Breast epithelium (tissue), 4 donors: ENCODE data around the gene CEP57L1. TPM values are rescaled to one million over a fixed set of nuclear protein-coding genes. Genes with fewer than 3 reads are reported as not detected.

Experiments used
- DNase-seq, 2 donors: peaks; one replicate each; pipeline ENCODE4 v3.0.0-alpha.2; 2019; ENCODE audit warnings: low spot score in 2 of 2
- H3K27ac ChIP-seq, 2 donors: fragments of 200-600 bp; sonication (generic) in 1 of 2; one replicate each; pipeline ENCODE4 v1.5.1; 2016 to 2019; ENCODE audit warnings: mild to moderate bottlenecking in 1 of 2
- H3K27me3 ChIP-seq, 2 donors: fragments of 200-600 bp; sonication (generic) in 1 of 2; one replicate each; pipeline versions ENCODE4 v1.5.1 to v1.6.0; 2017 to 2019; ENCODE audit warnings: control low read depth in 1 of 2, mild to moderate bottlenecking in 1 of 2
- H3K36me3 ChIP-seq: fragments of 200-600 bp; one replicate; pipeline ENCODE4 v1.5.1; 2019
- H3K4me1 ChIP-seq, 2 donors: fragments of 200-600 bp; sonication (generic); one replicate each; pipeline ENCODE4 v1.5.1; 2016 to 2019; ENCODE audit warnings: control low read depth in 1 of 2
- H3K4me3 ChIP-seq, 3 donors: fragments of 200-600 bp; sonication (generic); 1 replicate in 2 of 3; 2 replicates in 1 of 3; pipeline ENCODE4 v1.5.1; 2016 to 2019; ENCODE audit warnings: mild to moderate bottlenecking in 3 of 3, moderate library complexity in 2 of 3
- H3K9me3 ChIP-seq, 2 donors: fragments of 200-600 bp; sonication (generic) in 1 of 2; one replicate each; pipeline ENCODE4 v1.5.1; 2016 to 2019; ENCODE audit warnings: control low read depth in 1 of 2
- POLR2A ChIP-seq: fragments of 450-650 bp; IDR thresholded peaks from one replicate; pipeline ENCODE4 v1.6.1; 2016; ENCODE audit warnings: antibody characterized with exemption, mild to moderate bottlenecking, moderate library complexity
- POLR2AphosphoS5 ChIP-seq, 3 donors: sonication (generic); formaldehyde crosslinking; IDR thresholded peaks; one replicate each; pipeline ENCODE4 v1.6.1; 2017; ENCODE audit warnings: antibody characterized with exemption in 3 of 3
- intact Hi-C: fragments of 100-400 bp; cut with DNase I; formaldehyde crosslinking; loops from one replicate; pipeline ENCODE4 v1.15.1; 2023; ENCODE audit warnings: low total_unique reads
- total RNA-seq, 3 donors: library from RNA; depleted of rRNA; stranded (reverse); fragments of >200 nt; gene quantifications; one replicate each; pipeline ENCODE4 v1.1.0, GENCODE V29; 2016
- TF ChIP-seq, protein P1 (sequence below), 3 donors: fragments of 450-650 bp; IDR thresholded peaks; one replicate each; pipeline ENCODE4 v1.5.1; 2016 to 2017; ENCODE audit warnings: antibody characterized with exemption in 3 of 3, mild to moderate bottlenecking in 3 of 3, moderate library complexity in 3 of 3

Gene CEP57L1
- total RNA-seq, 3 donors from 2014 or later: 14.1 to 23.7 (median 19.8) TPM

DNA sequence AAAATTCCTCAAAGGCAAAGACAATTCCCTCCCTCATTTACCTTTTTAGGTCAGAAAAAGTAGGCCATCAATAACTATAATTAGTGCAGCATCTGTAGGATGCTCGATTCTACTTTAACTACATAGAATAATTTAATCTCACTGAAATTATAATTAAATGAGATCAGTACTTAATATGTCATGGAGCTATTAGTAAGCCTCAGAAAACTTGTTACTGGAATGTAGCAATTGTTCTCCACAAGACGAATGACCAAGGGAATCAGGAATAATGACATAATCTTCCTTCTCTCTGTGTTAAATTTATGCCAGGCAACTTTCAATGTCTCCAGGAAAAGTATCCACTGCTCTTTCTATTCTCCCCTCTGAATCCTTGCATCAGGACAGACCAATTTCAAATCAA lies 34.7 kb upstream of the CEP57L1 start:
- H3K27ac ChIP-seq: peak overlapping the region; percentile 1 to 48
- no peak overlapping the region for H3K4me3 ChIP-seq
- DNase-seq: no peak
- no peaks in the 10 kb centered on the region for H3K9me3 ChIP-seq
- H3K36me3 ChIP-seq: no peaks in the 10 kb centered on the region
- H3K4me1 ChIP-seq: peaks cover 0 to 7% of the 10 kb centered on the region in 2 donors
- no peaks in the 10 kb centered on the region for H3K27me3 ChIP-seq
- intact Hi-C loops: no loop called here
- TF ChIP-seq, protein P1, sequence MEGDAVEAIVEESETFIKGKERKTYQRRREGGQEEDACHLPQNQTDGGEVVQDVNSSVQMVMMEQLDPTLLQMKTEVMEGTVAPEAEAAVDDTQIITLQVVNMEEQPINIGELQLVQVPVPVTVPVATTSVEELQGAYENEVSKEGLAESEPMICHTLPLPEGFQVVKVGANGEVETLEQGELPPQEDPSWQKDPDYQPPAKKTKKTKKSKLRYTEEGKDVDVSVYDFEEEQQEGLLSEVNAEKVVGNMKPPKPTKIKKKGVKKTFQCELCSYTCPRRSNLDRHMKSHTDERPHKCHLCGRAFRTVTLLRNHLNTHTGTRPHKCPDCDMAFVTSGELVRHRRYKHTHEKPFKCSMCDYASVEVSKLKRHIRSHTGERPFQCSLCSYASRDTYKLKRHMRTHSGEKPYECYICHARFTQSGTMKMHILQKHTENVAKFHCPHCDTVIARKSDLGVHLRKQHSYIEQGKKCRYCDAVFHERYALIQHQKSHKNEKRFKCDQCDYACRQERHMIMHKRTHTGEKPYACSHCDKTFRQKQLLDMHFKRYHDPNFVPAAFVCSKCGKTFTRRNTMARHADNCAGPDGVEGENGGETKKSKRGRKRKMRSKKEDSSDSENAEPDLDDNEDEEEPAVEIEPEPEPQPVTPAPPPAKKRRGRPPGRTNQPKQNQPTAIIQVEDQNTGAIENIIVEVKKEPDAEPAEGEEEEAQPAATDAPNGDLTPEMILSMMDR (IDR thresholded peaks at IDR 0.05): no peak
- no peak for TF ChIP-seq POLR2AphosphoS5 (IDR thresholded peaks at IDR 0.05)
- no peak for TF ChIP-seq POLR2A

DNA sequence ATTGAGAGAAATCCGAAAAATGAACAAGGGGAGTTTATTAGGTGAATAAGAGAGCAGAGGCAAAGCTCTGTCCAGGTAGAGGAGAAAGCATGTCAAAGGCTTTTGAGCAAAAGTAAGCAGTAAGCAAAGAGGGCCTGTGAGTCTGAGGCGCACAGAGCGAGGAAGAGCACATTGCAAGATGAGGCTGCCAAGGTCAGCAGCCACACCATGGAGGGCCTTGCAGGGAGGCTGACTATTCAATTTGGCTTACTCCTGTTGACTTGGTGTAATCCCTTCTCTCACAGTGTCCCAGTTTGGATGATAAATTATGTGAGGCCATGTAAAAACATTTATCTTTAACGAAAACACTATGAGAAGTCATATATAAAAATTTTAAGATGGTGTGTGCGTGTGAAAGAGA lies 33.1 kb upstream of the CEP57L1 start:
- no peaks in the 10 kb centered on the region for H3K9me3 ChIP-seq
- H3K4me1 ChIP-seq: peaks cover 0 to 7% of the 10 kb centered on the region in 2 donors
- DNase-seq: no peak
- no peak overlapping the region for H3K4me3 ChIP-seq
- H3K36me3 ChIP-seq: no peaks in the 10 kb centered on the region
- no peaks in the 10 kb centered on the region for H3K27me3 ChIP-seq
- intact Hi-C loops: no loop called here
- TF ChIP-seq, protein P1 (IDR thresholded peaks at IDR 0.05): no peak
- TF ChIP-seq POLR2A (no peak), POLR2AphosphoS5 (IDR thresholded peaks at IDR 0.05) (no peak)
- H3K27ac ChIP-seq: no peak overlapping the region

DNA sequence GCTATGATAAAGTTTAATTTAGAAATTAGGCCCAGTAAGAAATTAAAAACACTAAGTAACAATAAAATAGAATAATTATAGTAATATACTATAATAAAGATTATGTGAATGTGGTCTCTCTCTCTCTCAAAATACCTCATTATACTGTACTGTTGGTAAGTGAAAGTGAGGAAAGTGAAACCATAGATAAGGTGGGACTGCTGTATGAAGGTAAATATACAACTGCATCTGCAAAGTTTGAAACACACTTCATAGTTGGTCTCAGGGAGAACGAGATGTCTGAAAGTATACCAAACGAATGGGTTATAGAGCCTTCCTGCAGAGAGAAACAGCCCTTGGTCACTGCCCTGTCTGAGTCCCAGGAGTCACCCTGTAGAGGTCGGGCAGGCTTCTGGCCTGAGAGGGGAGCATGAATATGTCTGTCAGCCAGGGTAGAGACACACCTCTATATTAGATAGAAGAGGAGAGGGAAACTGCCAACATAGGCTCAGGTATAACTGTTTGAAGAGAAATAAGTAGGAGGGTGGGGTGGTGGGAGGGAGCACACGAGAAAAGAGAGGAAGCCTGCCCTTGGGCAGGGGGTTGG lies 32.4 kb upstream of the CEP57L1 start:
- Histone ChIP-seq H3K27ac (no peak overlapping the region), H3K4me1 (peaks cover 0 to 7% of the 10 kb centered on the region in 2 donors), H3K9me3 (no peaks in the 10 kb centered on the region), H3K27me3 (no peaks in the 10 kb centered on the region), H3K4me3 (no peak overlapping the region), H3K36me3 (no peaks in the 10 kb centered on the region)
- DNase-seq: no peak
- intact Hi-C loops: no loop called here
- TF ChIP-seq POLR2A: no peak
- TF ChIP-seq POLR2AphosphoS5 (IDR thresholded peaks at IDR 0.05): no peak
- TF ChIP-seq, protein P1 (IDR thresholded peaks at IDR 0.05): no peak

DNA sequence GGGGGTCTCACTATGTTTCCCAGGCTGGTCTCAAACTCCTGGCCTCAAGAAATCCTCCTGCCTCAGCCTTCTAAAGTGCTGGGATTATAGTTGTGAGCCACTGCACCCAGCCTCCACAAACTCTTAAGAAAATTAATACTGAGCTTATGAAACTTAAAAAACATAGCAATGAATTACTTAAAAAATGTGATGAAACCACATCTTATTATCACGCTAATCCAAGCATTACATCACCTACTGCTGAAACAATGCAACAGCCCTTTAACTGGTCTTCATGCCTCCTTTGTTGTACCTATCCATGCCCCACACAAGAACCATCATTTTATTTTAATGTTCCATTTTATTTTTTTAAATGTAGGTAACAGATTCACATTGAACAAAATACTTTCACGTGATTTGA lies 25.6 kb upstream of the CEP57L1 start:
- DNase-seq: no peak

More for the DNA sequence above, 25.6 kb upstream of the CEP57L1 start:
- H3K9me3 ChIP-seq: no peaks in the 10 kb centered on the region
- H3K36me3 ChIP-seq: no peaks in the 10 kb centered on the region
- no peak for TF ChIP-seq POLR2AphosphoS5 (IDR thresholded peaks at IDR 0.05)
- TF ChIP-seq, protein P1 (IDR thresholded peaks at IDR 0.05): no peak
- no peaks in the 10 kb centered on the region for H3K27me3 ChIP-seq
- intact Hi-C loops: no loop called here
- no peak overlapping the region for H3K4me3 ChIP-seq
- H3K4me1 ChIP-seq: no peaks in the 10 kb centered on the region
- H3K27ac ChIP-seq: peak overlapping the region in 1 of 2 donors; percentile 33
